ENCODE data around the gene CFAP46. TPM values are rescaled to one million over a fixed set of nuclear protein-coding genes. Genes with fewer than 3 reads are reported as not detected.

CFAP46 gene
- total and polyA plus RNA-seq, 10 donors = 0.03 to 1.1 (median 0.12) TPM; not detected in 2

DNA sequence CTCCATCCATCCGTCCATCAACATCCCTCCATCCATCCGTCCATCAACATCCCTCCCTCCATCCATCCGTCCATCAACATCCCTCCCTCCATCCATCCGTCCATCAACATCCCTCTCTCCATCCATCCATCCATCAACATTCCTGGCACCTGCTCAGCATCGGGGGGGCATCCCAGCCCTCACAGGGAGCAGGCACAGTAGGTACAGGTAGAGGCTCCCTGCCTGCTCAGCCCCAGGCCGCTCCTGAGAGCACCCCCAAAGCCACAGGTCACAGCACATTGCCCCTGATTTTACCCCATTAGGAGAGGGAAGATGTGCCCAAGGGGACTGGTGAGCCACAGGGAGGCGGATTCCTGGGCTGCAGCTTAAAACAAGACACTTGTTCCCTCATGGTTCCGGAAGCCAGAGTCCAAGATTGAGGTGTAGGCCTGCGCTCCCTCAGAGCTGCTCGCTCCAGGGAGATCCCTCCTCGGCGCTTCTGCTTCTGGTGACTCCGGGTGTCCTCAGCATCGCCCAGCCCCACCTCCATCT lies 21.1 kb upstream of the CFAP46 start:
- H3K9me3 ChIP-seq = no peaks in the 10 kb centered on the region
- peaks cover 0 to 33% (median 13%) of the 10 kb centered on the region in 6 donors for H3K4me1 ChIP-seq
- H3K27me3 ChIP-seq (replicated peaks in 1 of 7) = peaks cover 0 to 59% (median 0%) of the 10 kb centered on the region in 7 donors
- TF ChIP-seq POLR2A (IDR thresholded peaks at IDR 0.05) (no peak), CTCF (IDR thresholded peaks at IDR 0.05 in 8 of 11, conservative IDR thresholded peaks at IDR 0.05 in 3 of 11) (no peak), POLR2AphosphoS5 (IDR thresholded peaks at IDR 0.05) (no peak)
- peak overlapping the region in 1 of 8 donors; percentile 77 for H3K4me3 ChIP-seq
- intact Hi-C loops (cut with DNase I; ENCODE audit: low total_unique reads) = no loop called here
- H3K27ac ChIP-seq = no peak overlapping the region
- DNase-seq = peak; percentile 61
- no peaks in the 10 kb centered on the region for H3K36me3 ChIP-seq
- WGBS, 5 donors = 91 to 95% (median 94%) methylated on average over 14 of the region's 14 CpGs

GRCh38 chr10:132962623-132963429 lies 20.5 kb upstream of the CFAP46 start:
- Histone ChIP-seq H3K9me3 (no peaks in the 10 kb centered on the region), H3K4me1 (peaks cover 0 to 37% (median 13%) of the 10 kb centered on the region in 6 donors), H3K27ac (peak overlapping the region in 5 of 8 donors; percentile 7 to 63 (median 47)), H3K4me3 (peak overlapping the region; percentile 48 to 77 (median 58)), H3K27me3 (replicated peaks in 1 of 7) (peaks cover 0 to 65% (median 0%) of the 10 kb centered on the region in 7 donors), H3K36me3 (no peaks in the 10 kb centered on the region)
- no peak for DNase-seq
- TF ChIP-seq POLR2AphosphoS5 (IDR thresholded peaks at IDR 0.05) = no peak
- TF ChIP-seq CTCF (IDR thresholded peaks at IDR 0.05 in 8 of 11, conservative IDR thresholded peaks at IDR 0.05 in 3 of 11) = no peak
- TF ChIP-seq POLR2A (IDR thresholded peaks at IDR 0.05) = no peak
- WGBS, 5 donors = 39 to 51% (median 44%) methylated on average over 11 of the region's 11 CpGs
- intact Hi-C loops (cut with DNase I; ENCODE audit: low total_unique reads) = no loop called here

- intact Hi-C loops (cut with DNase I; ENCODE audit: low total_unique reads) = no loop called here
- Histone ChIP-seq H3K4me3 (peak overlapping the region; percentile 48 to 77 (median 58)), H3K27me3 (replicated peaks in 1 of 7) (peaks cover 0 to 62% (median 0%) of the 10 kb centered on the region in 7 donors), H3K36me3 (no peaks in the 10 kb centered on the region), H3K9me3 (no peaks in the 10 kb centered on the region), H3K4me1 (peaks cover 0 to 34% (median 13%) of the 10 kb centered on the region in 6 donors), H3K27ac (peak overlapping the region in 5 of 8 donors; percentile 7 to 63 (median 47))
- no peak for TF ChIP-seq POLR2A (IDR thresholded peaks at IDR 0.05)
- no peak for TF ChIP-seq CTCF (IDR thresholded peaks at IDR 0.05 in 8 of 11, conservative IDR thresholded peaks at IDR 0.05 in 3 of 11)
- peak in 2 of 3 donors; percentile 38 to 59 for TF ChIP-seq POLR2AphosphoS5 (IDR thresholded peaks at IDR 0.05)
- DNase-seq = peak; percentile 86
- WGBS, 5 donors = 9 to 33% (median 14%) methylated on average over 34 to 41 of the region's 41 CpGs
Observed at GRCh38 chr10:132961787-132962622, 19.6 kb upstream of the CFAP46 start.

Data from spleen (tissue), 11 donors.